T-helper 2 cell treated with Interferon-gamma antibody and Interleukin-4, amounts not matched to agents 5 μg/mL and 100 μg/mL, for 36 hours (primary cell): ENCODE results near the gene STX1A.

Experiments used
- DNase-seq: peaks from one replicate; pipeline ENCODE4 v3.0.0; 2021; ENCODE audit warnings: low spot score
- H3K27ac Mint-ChIP-seq: one replicate; pipeline ENCODE4 v1.8.0; 2021; ENCODE audit warnings: mild to moderate bottlenecking, mixed read lengths
- H3K27me3 Mint-ChIP-seq: one replicate; pipeline ENCODE4 v1.8.0; 2021; ENCODE audit warnings: low read depth, mixed read lengths
- H3K36me3 Mint-ChIP-seq: one replicate; pipeline ENCODE4 v1.8.0; 2021; ENCODE audit warnings: low read depth, mixed read lengths
- H3K4me1 Mint-ChIP-seq: one replicate; pipeline ENCODE4 v1.8.0; 2021; ENCODE audit warnings: low read depth, mixed read lengths
- H3K4me3 Mint-ChIP-seq: one replicate; pipeline ENCODE4 v1.8.0; 2022; ENCODE audit warnings: mild to moderate bottlenecking, moderate library complexity, mixed read lengths
- H3K9me3 Mint-ChIP-seq: one replicate; pipeline ENCODE4 v1.8.0; 2021; ENCODE audit warnings: mixed read lengths

Gene STX1A

DNA sequence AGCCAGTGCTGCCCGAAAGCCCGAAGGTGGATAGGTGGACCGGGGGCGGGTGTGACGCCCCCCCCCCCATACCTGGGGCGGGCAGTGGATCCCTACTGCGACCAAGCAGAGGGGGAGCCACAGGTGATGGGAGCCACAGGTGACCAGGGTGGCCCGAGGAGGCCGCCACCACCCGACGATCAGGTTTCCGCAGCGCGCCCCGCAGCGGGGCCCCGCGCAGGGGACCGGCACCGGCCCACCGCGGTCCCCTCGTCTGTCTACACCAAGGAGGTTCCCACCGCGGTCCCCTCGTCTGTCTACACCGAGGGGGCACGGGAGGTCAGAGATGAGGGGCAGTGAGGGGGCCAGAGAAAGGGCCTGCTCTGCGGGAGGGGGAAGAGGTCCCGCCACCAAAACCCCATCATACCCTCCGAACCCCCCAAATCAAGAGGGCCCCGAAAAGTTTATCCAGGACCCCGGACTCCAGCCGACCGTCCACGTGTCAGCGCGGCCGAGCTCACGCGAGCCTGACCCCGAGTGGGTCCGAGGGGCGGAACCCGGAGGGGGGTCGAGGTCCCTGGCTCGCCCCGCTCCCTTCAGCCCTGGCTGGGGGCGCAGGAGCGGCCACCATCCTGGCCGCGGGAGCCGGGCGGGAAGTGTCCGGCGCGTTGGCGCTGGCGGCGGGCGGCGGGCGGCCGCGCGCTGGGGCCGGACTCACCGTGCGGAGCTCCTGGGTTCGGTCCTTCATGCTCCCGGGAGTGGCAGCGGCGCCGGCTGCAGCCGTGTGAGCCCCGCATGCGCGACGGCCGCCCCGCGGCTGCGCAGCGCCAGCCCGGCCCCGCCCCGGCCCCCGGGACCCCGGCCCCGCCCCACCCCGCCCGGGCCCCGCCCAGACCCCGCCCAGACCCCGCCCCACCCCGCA is at the start of gene STX1A:
Gene STX1A, minus strand, starts transcription at position 765 of the 901 bp plus-strand sequence. Its CDS starts 38 bp downstream, at position 727.
- H3K27me3 Mint-ChIP-seq = peaks cover 13% of the 10 kb centered on the region
- peak; percentile 73 for DNase-seq
- peaks cover 27% of the 10 kb centered on the region for H3K4me1 Mint-ChIP-seq
- no peaks in the 10 kb centered on the region for H3K9me3 Mint-ChIP-seq
- H3K4me3 Mint-ChIP-seq = peak within 1 kb of the TSS; percentile 83
- H3K36me3 Mint-ChIP-seq = peaks cover 11% of the 10 kb centered on the region
- H3K27ac Mint-ChIP-seq = peak within 1 kb of the TSS; percentile 67

DNA sequence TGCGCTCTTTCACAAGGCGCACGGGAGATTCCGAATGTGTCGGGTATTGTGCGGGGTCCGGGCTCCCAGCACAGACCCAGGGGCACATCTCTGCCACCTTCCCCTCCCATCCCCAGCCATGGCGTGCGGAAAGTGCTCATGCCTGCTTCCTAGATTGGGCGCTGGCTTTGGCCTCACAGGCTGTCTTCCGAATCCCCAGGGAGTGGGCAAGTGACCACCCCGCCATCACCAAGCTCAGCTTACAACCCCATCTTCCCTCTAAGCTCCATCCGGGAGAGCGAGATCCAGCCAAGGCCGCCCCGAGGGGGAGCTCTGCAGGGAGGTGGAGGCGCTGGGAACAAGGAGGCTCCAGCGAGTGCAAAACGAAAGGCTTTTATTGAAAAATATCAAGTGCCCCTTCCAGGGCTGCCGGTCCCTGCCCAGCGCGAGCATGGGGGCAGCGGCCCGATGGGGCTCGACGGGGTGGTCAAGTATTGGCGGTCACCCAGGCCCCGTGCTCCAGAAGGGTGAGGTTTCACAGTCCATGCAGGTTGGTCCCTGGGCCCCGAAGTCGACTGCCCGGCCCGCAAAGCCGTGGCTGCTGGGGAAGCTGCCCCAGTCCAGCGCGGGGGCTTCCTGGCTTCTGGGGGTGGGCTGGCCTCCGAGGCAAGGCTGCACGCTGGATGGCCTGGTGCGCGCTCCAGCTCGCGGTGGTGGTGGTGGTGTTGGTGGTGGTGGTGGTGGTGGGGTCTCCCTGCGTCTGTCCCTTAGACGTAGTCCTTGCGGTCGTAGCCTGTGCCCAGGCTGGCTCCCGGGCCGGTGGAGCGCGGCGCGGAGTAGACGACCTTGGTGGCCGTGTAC is 49.4 kb upstream of the STX1A start:
- Mint-ChIP-seq H3K4me3 (no peak overlapping the region), H3K36me3 (no peaks in the 10 kb centered on the region), H3K4me1 (no peaks in the 10 kb centered on the region), H3K9me3 (no peaks in the 10 kb centered on the region), H3K27me3 (peaks cover 31% of the 10 kb centered on the region), H3K27ac (no peak overlapping the region)
- no peak for DNase-seq

DNA sequence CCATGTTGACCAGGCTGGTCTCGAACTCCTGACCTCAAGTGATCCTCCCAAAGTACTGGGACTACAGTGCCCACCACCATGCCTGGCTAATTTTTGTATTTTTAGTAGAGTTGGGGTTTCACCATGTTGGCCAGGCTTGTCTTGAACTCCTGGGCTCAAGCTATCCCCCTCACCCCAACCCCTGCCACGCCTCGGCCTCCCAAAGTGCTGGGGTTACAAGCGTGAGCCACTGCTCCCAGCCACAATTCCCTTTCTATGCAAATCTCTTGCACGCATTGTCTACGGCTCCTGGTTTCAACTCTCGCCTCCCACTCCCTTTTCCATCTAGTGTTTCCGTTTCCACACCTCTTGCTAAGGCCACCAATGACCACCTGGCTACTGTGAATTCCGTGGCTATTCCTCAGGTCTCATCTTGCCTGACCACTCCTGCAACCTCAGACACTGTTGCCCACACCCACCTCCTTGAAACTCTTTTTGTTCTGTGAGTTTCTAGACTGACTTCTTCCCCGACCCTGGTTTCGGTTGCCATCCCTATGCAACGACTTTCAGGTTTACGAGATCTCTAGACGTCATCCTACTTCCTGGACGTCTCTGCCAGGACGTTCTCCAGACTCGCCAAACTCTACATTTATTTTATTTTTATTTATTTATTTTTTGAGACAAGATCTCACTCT is 47.2 kb upstream of the STX1A start:
- H3K27ac Mint-ChIP-seq = no peak overlapping the region
- H3K4me1 Mint-ChIP-seq = no peaks in the 10 kb centered on the region
- H3K36me3 Mint-ChIP-seq = no peaks in the 10 kb centered on the region
- no peak overlapping the region for H3K4me3 Mint-ChIP-seq
- peaks cover 31% of the 10 kb centered on the region for H3K27me3 Mint-ChIP-seq
- no peak for DNase-seq
- no peaks in the 10 kb centered on the region for H3K9me3 Mint-ChIP-seq

DNA sequence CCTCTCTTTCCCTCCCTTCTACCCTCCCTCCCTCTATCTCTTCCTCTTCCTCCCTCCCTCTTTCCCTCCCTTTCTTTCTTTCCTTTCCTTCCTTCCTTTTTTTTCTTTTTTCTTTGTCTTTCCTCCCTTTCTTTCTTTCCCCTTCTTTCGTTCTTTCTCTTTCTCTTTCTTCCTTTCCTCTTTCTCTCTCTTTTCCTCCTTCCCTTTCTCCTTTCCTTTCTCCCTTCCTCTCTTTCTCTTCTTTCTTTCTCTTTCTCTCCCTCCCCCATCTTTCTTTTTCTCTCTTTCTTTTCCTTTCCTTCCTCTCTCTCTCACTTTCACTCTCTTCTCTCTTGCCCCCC is 43.2 kb upstream of the STX1A start:
- no peaks in the 10 kb centered on the region for H3K9me3 Mint-ChIP-seq
- H3K4me1 Mint-ChIP-seq = no peaks in the 10 kb centered on the region
- no peak overlapping the region for H3K4me3 Mint-ChIP-seq
- H3K36me3 Mint-ChIP-seq = no peaks in the 10 kb centered on the region
- DNase-seq = no peak
- H3K27me3 Mint-ChIP-seq = peaks cover 5% of the 10 kb centered on the region
- H3K27ac Mint-ChIP-seq = no peak overlapping the region

DNA sequence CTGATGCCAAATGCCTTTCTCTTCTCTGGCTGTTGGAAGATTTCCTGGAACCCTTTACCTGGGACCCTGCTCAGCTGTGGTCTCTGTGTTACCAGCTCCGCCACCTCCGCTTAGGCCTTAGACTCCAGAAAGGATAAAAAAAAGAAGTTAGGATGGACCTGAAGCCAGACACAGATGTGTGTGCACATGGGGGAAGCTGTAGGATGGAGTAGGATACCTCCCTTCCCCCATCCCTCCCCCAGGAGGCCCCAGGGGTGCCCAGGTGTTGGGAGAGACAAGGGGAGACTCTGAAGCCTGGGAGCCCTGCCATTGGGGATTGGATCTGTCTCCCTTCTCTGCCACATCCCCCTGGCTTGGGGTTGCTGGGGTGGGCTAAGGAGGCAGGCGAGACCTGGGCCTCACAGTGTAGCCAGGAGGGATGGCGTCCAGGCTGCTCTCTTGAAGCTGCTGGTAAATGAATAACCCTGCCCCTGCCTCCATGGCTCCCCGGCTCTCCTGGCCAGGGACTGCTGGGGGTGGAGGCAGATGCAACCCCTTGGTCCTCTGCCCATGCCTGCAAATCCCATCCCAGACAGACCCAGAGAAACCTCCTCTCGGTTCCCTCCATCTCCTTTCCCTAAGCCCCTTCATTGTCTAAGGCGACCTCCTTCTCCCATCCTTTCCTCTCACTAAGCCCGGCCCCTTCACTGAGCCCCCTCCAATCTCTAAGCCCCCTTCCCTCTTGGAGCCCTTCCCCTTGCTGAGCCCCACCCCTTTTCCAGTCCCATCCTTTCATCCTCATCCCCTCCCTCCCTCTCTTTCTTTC is 42.6 kb upstream of the STX1A start:
- no peaks in the 10 kb centered on the region for H3K36me3 Mint-ChIP-seq
- peaks cover 2% of the 10 kb centered on the region for H3K27me3 Mint-ChIP-seq
- no peak overlapping the region for H3K4me3 Mint-ChIP-seq
- no peak overlapping the region for H3K27ac Mint-ChIP-seq
- DNase-seq = no peak
- no peaks in the 10 kb centered on the region for H3K9me3 Mint-ChIP-seq
- no peaks in the 10 kb centered on the region for H3K4me1 Mint-ChIP-seq

DNA sequence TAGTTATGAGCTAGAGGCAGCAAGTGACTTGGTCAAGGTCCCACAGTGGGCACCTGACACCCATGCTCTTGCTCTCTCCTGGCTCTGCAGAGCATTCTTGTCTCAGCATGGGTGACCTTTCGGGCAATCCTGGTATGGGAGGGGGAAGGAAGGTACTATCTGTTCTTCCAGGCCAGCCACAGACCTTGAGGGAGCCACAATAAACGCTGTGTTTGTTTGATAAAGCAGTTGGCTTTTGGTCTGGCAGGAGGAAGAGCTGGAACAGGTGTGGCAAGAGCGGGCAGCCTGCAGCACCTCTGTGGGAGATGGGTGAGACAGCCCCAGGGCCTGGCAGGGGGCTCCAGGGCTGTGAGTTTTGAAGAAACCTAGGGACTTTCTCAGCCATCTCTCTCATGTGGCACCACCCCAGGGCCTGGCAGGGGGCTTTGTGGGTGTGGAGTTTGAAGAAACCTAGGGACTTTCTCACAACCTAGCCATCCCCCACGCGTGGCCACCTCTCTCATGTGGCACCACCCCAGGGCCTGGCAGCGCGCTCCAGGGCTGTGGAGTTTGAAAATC is 39.2 kb upstream of the STX1A start:
- Mint-ChIP-seq H3K36me3 (no peaks in the 10 kb centered on the region), H3K9me3 (no peaks in the 10 kb centered on the region), H3K4me3 (no peak overlapping the region), H3K4me1 (no peaks in the 10 kb centered on the region), H3K27ac (no peak overlapping the region), H3K27me3 (no peaks in the 10 kb centered on the region)
- no peak for DNase-seq

DNA sequence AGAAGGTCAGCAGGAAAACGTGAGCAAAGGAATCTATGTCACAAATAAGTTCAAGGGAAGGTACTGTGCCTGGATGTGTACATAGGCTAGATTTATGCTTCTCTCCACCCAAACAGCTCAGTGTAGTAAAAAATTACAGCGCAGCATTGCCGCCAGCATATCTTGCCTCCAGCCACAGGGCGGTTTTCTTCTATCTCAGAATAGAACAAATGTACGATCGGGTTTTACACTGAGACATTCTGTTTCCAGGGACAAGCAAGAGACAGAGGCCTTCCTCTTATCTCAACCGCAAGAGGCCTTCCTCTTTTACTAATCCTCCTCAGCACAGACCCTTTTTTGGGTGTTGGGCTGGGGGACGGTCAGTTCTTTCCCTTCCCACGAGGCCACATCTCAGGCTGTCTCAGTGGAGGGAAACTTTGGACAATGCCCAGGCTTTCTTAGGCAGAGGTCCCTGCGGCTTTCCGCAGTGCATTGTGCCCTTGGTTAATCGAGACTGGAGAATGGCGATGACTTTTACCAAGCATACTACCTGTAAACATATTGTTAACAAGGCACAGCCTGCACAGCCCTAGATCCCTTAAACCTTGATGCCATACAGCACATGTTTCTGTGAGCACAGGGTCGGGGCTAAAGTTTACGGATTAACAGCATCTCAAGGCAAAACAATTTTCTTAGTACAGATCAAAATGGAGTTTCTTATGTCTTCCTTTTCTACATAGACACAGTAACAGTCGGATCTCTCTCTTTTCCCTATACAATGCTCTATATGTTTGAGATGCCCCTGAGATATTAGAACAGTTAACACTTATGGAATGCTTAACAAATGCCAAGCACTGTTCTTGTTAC is 30.7 kb upstream of the STX1A start:
- H3K4me3 Mint-ChIP-seq = no peak overlapping the region

DNA sequence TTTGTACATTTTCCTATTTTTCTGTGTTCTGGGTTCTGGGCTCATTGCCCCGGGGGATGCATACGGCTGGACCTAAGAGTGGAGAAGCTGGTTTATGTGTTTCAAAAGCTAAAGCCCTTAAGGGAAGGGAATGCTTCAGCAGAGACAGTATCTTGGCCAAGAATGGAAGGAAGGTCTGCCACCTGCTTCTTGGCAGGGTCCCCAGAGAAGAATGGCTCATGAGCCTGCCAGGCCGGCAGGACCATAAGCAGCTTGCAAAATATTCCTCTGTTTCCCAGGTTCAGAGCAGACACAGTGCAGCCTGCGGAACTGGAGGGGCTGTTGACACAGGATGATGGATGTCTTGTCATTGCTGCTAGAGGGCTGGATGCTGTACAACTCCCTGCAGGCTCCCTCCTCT is 26.9 kb upstream of the STX1A start:
- Mint-ChIP-seq H3K27me3 (peaks cover 5% of the 10 kb centered on the region), H3K9me3 (no peaks in the 10 kb centered on the region), H3K4me3 (no peak overlapping the region), H3K4me1 (no peaks in the 10 kb centered on the region), H3K27ac (no peak overlapping the region), H3K36me3 (no peaks in the 10 kb centered on the region)
- DNase-seq = no peak

More for the DNA sequence above, 30.7 kb upstream of the STX1A start:
- Mint-ChIP-seq H3K4me1 (no peaks in the 10 kb centered on the region), H3K27ac (no peak overlapping the region), H3K27me3 (peaks cover 5% of the 10 kb centered on the region), H3K36me3 (no peaks in the 10 kb centered on the region), H3K9me3 (no peaks in the 10 kb centered on the region)
- no peak for DNase-seq

DNA sequence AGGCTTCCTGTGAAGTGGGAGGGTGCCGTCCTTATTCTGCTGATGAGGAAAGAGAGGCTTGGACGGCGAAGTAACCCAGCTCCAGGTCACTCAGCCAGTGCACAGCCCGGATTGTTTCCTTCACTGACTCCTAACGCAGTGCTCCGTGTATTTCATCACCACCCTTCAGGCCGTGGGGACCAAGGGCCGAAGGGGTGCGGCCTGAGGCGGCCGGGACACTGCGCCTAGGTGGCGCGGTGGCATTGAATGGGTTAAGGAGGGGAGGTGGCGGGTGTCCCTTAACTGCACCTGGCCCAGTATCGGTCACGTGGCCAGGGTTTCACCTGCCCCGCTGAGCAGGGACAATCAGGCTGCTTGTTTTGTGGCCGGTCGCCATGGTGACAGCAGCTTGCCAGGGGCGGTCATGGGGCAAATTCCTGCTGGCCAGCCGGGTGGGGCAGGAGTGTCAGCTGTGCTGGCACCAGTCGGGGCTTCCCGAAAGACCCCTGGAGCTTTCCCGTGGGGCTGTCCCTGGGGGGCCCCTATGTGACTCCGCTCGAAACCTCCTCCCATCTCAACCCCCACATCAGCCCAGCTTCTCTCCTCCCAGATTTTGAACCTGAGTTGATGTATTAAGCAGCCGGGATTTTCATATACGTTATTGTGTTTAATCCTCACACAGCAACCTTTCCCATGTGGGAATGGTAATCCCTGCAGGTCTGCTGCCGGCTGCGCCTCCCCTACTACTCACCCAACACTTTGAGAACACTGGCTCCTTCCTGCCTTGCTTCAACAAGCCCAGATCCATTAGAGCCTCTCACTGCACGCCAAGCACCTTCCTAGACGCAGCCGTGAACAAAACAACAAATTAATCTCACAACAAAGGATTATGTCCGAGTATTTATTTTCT is 23.5 kb upstream of the STX1A start:
- no peak overlapping the region for H3K27ac Mint-ChIP-seq
- peaks cover 2% of the 10 kb centered on the region for H3K4me1 Mint-ChIP-seq
- H3K9me3 Mint-ChIP-seq = no peaks in the 10 kb centered on the region
- H3K36me3 Mint-ChIP-seq = no peaks in the 10 kb centered on the region
- H3K27me3 Mint-ChIP-seq = no peaks in the 10 kb centered on the region
- H3K4me3 Mint-ChIP-seq = no peak overlapping the region
- no peak for DNase-seq

DNA sequence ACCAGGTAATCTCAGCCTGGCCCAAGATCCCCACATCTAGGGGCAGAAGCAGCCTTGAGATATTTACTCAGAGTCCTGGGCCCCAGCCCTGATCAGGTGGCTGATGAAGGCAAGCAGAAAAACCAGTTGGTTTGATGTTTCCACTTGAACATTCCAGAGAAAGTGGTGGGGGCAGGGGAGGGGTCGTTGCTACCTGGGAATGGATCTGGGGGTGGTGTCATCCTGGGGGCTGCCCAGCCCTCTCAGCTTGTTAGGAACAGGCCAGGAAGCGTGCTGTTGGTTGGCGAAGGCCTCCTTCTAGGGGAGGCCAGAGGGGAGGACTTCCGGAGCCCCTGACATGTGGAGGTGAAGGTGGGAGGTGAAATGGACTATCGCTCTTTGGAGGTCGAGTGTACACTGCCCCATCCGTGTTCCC is 22.9 kb upstream of the STX1A start:
- Mint-ChIP-seq H3K4me3 (no peak overlapping the region), H3K27me3 (no peaks in the 10 kb centered on the region), H3K9me3 (no peaks in the 10 kb centered on the region), H3K36me3 (no peaks in the 10 kb centered on the region), H3K4me1 (peaks cover 5% of the 10 kb centered on the region), H3K27ac (no peak overlapping the region)
- no peak for DNase-seq

DNA sequence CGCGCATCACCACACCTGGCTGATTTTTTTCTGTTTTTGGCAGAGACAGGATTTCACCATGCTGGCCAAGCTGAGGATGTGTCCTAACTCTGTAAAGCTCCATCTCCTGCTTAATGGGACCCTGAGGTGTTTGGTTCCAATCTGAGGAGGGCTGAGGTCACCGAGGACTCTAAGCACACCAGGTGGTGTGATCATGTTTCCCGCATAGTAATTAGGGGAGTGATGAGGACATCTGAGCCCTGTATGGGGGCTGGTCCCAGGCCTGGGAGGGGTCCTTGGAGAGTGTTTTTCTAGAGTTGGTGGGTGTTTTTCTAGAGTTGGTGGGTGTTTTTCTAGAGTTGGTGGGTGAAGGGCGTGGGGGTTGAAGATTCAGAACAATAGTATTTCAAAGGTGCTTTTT is 22.1 kb upstream of the STX1A start:
- DNase-seq = no peak
- no peaks in the 10 kb centered on the region for H3K36me3 Mint-ChIP-seq
- no peaks in the 10 kb centered on the region for H3K27me3 Mint-ChIP-seq
- no peak overlapping the region for H3K4me3 Mint-ChIP-seq
- no peak overlapping the region for H3K27ac Mint-ChIP-seq
- peaks cover 5% of the 10 kb centered on the region for H3K4me1 Mint-ChIP-seq
- H3K9me3 Mint-ChIP-seq = no peaks in the 10 kb centered on the region

DNA sequence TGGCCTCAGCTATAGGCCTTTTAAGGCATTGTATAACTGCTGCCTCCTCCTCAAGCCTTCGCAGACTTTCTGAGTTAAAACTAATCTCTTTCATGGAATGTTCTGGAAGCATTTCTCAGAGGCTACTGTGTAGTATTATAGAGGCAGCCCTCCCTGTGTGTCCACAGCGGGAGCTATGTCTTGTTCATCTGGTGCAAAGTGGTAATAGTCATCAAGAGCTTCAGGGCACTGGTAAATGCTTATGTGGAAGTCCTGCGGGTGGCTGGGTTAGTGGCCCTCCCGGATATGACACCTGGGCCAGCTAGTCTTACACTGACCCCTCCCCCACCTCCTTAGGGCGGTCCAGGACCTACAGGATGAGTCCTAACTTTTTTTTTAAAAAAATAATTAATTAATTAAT is 21.3 kb upstream of the STX1A start:
- peak overlapping the region; percentile 43 for H3K4me3 Mint-ChIP-seq
- peaks cover 5% of the 10 kb centered on the region for H3K4me1 Mint-ChIP-seq
- no peak for DNase-seq
- H3K27me3 Mint-ChIP-seq = no peaks in the 10 kb centered on the region
- H3K36me3 Mint-ChIP-seq = peaks cover 3% of the 10 kb centered on the region
- H3K27ac Mint-ChIP-seq = no peak overlapping the region
- H3K9me3 Mint-ChIP-seq = no peaks in the 10 kb centered on the region
